ENCODE measurements around the gene KRTAP10-4. TPM values are rescaled to one million over a fixed set of nuclear protein-coding genes. Genes with fewer than 3 reads are reported as not detected.

KRTAP10-4 gene
- polyA plus RNA-seq, 1 of the 3 experiments (the other 2 are of a cell fraction), result not detected

DNA sequence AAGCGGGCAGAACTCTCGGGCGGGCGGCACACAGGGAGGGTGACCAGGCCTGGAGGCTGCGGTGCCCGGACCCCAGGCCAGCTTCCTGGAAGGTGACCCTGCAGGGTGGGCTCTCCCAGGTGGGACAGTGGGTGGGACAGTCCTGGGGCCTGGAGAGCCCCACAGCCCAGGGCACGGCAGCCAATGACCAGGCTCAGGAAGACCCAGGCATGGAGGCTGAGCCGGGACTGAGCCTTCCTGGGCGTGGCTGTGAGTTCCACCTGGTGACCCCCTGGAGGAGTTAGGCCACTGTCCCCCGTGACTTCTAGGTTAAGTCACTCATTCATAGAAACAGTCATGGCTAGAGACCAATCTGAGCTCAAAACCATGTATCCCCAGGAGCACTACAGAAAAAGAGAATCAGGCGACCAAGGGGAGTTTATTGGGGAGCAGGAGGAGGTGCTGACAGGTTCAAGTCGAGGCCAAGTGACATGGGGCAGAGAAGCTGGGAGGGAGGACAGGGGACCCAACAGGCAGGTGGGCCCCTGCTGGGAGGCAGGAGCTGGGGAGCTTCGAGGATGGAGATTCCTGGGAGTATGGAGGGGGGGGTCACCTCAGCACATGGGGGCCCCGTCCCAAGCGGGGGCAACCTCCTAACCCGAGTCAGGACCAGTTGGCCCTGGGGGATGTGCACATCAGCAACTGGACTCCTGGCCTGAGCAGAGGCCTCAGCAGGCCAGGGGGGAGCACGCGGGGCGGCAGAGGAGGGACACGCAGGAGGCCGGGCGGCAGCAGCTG is 5.7 kb downstream of the KRTAP10-4 start (continued):
- TF ChIP-seq, protein P1, sequence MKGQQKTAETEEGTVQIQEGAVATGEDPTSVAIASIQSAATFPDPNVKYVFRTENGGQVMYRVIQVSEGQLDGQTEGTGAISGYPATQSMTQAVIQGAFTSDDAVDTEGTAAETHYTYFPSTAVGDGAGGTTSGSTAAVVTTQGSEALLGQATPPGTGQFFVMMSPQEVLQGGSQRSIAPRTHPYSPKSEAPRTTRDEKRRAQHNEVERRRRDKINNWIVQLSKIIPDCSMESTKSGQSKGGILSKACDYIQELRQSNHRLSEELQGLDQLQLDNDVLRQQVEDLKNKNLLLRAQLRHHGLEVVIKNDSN (IDR thresholded peaks at IDR 0.05; ENCODE audit: borderline replicate concordance, low read depth), result no peak
- TF ChIP-seq SMC3 (IDR thresholded peaks at IDR 0.05; ENCODE audit: low read depth, low read length), result no peak
- TF ChIP-seq, protein P2, sequence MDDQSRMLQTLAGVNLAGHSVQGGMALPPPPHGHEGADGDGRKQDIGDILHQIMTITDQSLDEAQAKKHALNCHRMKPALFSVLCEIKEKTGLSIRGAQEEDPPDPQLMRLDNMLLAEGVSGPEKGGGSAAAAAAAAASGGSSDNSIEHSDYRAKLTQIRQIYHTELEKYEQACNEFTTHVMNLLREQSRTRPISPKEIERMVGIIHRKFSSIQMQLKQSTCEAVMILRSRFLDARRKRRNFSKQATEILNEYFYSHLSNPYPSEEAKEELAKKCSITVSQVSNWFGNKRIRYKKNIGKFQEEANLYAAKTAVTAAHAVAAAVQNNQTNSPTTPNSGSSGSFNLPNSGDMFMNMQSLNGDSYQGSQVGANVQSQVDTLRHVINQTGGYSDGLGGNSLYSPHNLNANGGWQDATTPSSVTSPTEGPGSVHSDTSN (IDR thresholded peaks at IDR 0.05), result no peak
- TF ChIP-seq, protein P3, sequence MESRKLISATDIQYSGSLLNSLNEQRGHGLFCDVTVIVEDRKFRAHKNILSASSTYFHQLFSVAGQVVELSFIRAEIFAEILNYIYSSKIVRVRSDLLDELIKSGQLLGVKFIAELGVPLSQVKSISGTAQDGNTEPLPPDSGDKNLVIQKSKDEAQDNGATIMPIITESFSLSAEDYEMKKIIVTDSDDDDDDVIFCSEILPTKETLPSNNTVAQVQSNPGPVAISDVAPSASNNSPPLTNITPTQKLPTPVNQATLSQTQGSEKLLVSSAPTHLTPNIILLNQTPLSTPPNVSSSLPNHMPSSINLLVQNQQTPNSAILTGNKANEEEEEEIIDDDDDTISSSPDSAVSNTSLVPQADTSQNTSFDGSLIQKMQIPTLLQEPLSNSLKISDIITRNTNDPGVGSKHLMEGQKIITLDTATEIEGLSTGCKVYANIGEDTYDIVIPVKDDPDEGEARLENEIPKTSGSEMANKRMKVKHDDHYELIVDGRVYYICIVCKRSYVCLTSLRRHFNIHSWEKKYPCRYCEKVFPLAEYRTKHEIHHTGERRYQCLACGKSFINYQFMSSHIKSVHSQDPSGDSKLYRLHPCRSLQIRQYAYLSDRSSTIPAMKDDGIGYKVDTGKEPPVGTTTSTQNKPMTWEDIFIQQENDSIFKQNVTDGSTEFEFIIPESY (IDR thresholded peaks at IDR 0.05; ENCODE audit: borderline replicate concordance, low read depth), result no peak
- TF ChIP-seq FOXM1 (IDR thresholded peaks at IDR 0.05; ENCODE audit: low read depth), result no peak
- TF ChIP-seq, protein P4, sequence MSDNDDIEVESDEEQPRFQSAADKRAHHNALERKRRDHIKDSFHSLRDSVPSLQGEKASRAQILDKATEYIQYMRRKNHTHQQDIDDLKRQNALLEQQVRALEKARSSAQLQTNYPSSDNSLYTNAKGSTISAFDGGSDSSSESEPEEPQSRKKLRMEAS (IDR thresholded peaks at IDR 0.05; ENCODE audit: low read depth), result no peak
- no peak for TF ChIP-seq POLR2AphosphoS5 (IDR thresholded peaks at IDR 0.05; ENCODE audit: low read depth, low read length)
- TF ChIP-seq TCF12 (IDR thresholded peaks at IDR 0.05), result no peak

DNA sequence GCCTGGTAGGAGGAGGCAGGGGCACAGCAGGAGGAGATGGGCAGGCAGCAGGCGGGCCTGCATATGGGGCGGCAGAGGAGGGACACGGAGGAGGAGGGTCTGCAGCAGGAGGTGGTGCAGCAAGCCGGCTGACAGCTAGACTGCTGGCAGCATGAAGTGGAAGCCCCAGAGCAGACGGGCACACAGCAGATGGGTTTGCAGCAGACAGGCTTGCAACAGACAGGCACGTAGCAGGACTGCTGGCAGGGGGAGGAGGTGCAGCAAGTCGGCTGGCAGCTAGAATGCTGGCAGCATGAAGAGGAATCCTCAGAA is 6.3 kb downstream of the KRTAP10-4 start:
- H3K4me1 ChIP-seq (ENCODE audit: control insufficient read depth in 1 of 2, insufficient read depth in 2 of 2, low read depth in 1 of 2, low read length in 1 of 2), result peaks cover 0 to 10% of the 10 kb centered on the region in 2 experiments; a peak in 1 of 4 replicates
- no peaks in the 10 kb centered on the region for H3F3A ChIP-seq (replicated peaks; ENCODE audit: insufficient read depth)
- H2AFZ ChIP-seq (ENCODE audit: low read depth), result no peak overlapping the region
- TF ChIP-seq EZH2phosphoT487 (IDR thresholded peaks at IDR 0.05; ENCODE audit: borderline replicate concordance, low read depth), result no peak
- TF ChIP-seq, protein P1 (IDR thresholded peaks at IDR 0.05; ENCODE audit: borderline replicate concordance, low read depth), result no peak
- TF ChIP-seq, protein P5, sequence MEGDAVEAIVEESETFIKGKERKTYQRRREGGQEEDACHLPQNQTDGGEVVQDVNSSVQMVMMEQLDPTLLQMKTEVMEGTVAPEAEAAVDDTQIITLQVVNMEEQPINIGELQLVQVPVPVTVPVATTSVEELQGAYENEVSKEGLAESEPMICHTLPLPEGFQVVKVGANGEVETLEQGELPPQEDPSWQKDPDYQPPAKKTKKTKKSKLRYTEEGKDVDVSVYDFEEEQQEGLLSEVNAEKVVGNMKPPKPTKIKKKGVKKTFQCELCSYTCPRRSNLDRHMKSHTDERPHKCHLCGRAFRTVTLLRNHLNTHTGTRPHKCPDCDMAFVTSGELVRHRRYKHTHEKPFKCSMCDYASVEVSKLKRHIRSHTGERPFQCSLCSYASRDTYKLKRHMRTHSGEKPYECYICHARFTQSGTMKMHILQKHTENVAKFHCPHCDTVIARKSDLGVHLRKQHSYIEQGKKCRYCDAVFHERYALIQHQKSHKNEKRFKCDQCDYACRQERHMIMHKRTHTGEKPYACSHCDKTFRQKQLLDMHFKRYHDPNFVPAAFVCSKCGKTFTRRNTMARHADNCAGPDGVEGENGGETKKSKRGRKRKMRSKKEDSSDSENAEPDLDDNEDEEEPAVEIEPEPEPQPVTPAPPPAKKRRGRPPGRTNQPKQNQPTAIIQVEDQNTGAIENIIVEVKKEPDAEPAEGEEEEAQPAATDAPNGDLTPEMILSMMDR (IDR thresholded peaks at IDR 0.05), result no peak
- TF ChIP-seq ELF1 (IDR thresholded peaks at IDR 0.05), result no peak
- TF ChIP-seq GATA2 (CRISPR knock-in tag; IDR thresholded peaks at IDR 0.05), result no peak
- TF ChIP-seq RAD21 (IDR thresholded peaks at IDR 0.05; ENCODE audit: low read length), result no peak
- TF ChIP-seq, protein P2 (IDR thresholded peaks at IDR 0.05), result no peak
- no peak for TF ChIP-seq RXRA (IDR thresholded peaks at IDR 0.05; ENCODE audit: borderline replicate concordance, low read depth)
- no peak for TF ChIP-seq FOXJ3 (CRISPR knock-in tag; IDR thresholded peaks at IDR 0.05)
- TF ChIP-seq YY1 (IDR thresholded peaks at IDR 0.05; ENCODE audit: low read depth), result no peak
- TF ChIP-seq MXI1 (IDR thresholded peaks at IDR 0.05; ENCODE audit: low read depth, low read length), result no peak
- TF ChIP-seq, protein P6, sequence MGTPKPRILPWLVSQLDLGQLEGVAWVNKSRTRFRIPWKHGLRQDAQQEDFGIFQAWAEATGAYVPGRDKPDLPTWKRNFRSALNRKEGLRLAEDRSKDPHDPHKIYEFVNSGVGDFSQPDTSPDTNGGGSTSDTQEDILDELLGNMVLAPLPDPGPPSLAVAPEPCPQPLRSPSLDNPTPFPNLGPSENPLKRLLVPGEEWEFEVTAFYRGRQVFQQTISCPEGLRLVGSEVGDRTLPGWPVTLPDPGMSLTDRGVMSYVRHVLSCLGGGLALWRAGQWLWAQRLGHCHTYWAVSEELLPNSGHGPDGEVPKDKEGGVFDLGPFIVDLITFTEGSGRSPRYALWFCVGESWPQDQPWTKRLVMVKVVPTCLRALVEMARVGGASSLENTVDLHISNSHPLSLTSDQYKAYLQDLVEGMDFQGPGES (IDR thresholded peaks at IDR 0.05; ENCODE audit: low read depth, low read length), result no peak
- no peak for TF ChIP-seq SMC3 (IDR thresholded peaks at IDR 0.05; ENCODE audit: low read depth, low read length)
- no peak for TF ChIP-seq GABPA (IDR thresholded peaks at IDR 0.05; ENCODE audit: low read depth)
- no peak for TF ChIP-seq EP300 (IDR thresholded peaks at IDR 0.05; ENCODE audit: borderline replicate concordance in 1 of 2, low read depth in 1 of 2, low read length in 1 of 2)
- TF ChIP-seq NFIC (IDR thresholded peaks at IDR 0.05; ENCODE audit: borderline replicate concordance), result no peak
- H3K9me3 ChIP-seq, result no peaks in the 10 kb centered on the region
- no peak overlapping the region for H3K4me2 ChIP-seq
- H3K79me2 ChIP-seq (ENCODE audit: insufficient read depth), result no peaks in the 10 kb centered on the region
- no peak overlapping the region for H3K9ac ChIP-seq
- H3K27me3 ChIP-seq (ENCODE audit: insufficient read depth), result peaks cover 17% of the 10 kb centered on the region; the same call in 1 of the 2 replicates
- CTCF ChIA-PET, result interaction anchor here (1.1 kb wide), 2 partner anchors 17 to 213 kb away, joined by 3 to 5 read pairs; no protein-coding TSS in a partner anchor
- no peak overlapping the region for H3K4me3 ChIP-seq (ENCODE audit: low read depth in 2 of 2, low read length in 1 of 2)
- POLR2A ChIA-PET, result no interaction called here
- H3K27ac ChIP-seq (ENCODE audit: low read depth in 2 of 2, low read length in 1 of 2), result no peak overlapping the region
- DNase-seq, result no peak
- no peaks in the 10 kb centered on the region for H3K36me3 ChIP-seq (replicated peaks in 1 of 2; ENCODE audit: control insufficient read depth in 1 of 2, insufficient read depth in 2 of 2, low read length in 1 of 2)
- 8% methylated on average over 7 of the region's 7 CpGs for WGBS (ENCODE audit: low lambda C conversion rate)
- no peaks in the 10 kb centered on the region for H3K9me2 ChIP-seq
- no peaks in the 10 kb centered on the region for H4K20me1 ChIP-seq (ENCODE audit: insufficient read depth)
